ENCODE results near the gene CNPPD1.

GRCh38 chr2:219140722-219141121 lies 36.0 kb downstream of the CNPPD1 start:
- TF ChIP-seq EZH2 (IDR thresholded peaks at IDR 0.05; ENCODE audit: insufficient read depth, poor library complexity, severe bottlenecking) (no peak), EZH2phosphoT487 (IDR thresholded peaks at IDR 0.05; ENCODE audit: insufficient read depth, low read depth) (no peak)
